ENCODE measurements around the gene IGSF11.

- TF ChIP-seq CTCF (conservative IDR thresholded peaks at IDR 0.05) (no peak), EZH2 (IDR thresholded peaks at IDR 0.05; ENCODE audit: low read depth) (no peak)
Measured at GRCh38 chr3:118932822-118933558, 101.7 kb downstream of the IGSF11 start.

Measured in PC-9 (cell line).